SK-N-SH treated with all-trans-retinoic acid at 6 μM for 48 hours (cell line): ENCODE results near the gene ENTPD2.

Experiments
- ATAC-seq: fragments of 200-7000 bp; cut with Tn5 transposase; 3 replicates; pipeline ENCODE4 v1.9.1; 2020; ENCODE audit warnings: mild to moderate bottlenecking, moderate library complexity
- ARNTL ChIP-seq: fragments of 450-650 bp; formaldehyde crosslinking; IDR thresholded peaks from 2 replicates; pipeline ENCODE4 v1.5.0; 2020; ENCODE audit warnings: low read depth, mild to moderate bottlenecking, moderate library complexity, borderline replicate concordance
- BACH2 ChIP-seq: fragments of 250-450 bp; sonication (Bioruptor Pico); IDR thresholded peaks from 2 replicates; pipeline ENCODE4 v1.9.0; 2021; ENCODE audit warnings: mild to moderate bottlenecking, borderline replicate concordance
- CREB5 ChIP-seq: fragments of 250-450 bp; sonication (Bioruptor Pico); IDR thresholded peaks from 2 replicates; pipeline ENCODE4 v1.5.1; 2020; ENCODE audit warnings: low read depth, mild to moderate bottlenecking, moderate library complexity
- CSDC2 ChIP-seq: fragments of 250-450 bp; sonication (Bioruptor Pico); IDR thresholded peaks from 2 replicates; pipeline ENCODE4 v1.5.0; 2020; ENCODE audit warnings: mild to moderate bottlenecking, moderate library complexity
- CSRNP3 ChIP-seq: fragments of 250-450 bp; sonication (Bioruptor Pico); IDR thresholded peaks from 2 replicates; pipeline ENCODE4 v1.5.1; 2021; ENCODE audit warnings: mild to moderate bottlenecking, moderate library complexity
- ESRRG ChIP-seq: fragments of 250-450 bp; sonication (Bioruptor Pico); IDR thresholded peaks from 2 replicates; pipeline ENCODE4 v1.6.1; 2021; ENCODE audit warnings: mild to moderate bottlenecking
- GLIS3 ChIP-seq: fragments of 250-450 bp; sonication (Bioruptor Pico); IDR thresholded peaks from 2 replicates; pipeline ENCODE4 v1.5.0; 2020; ENCODE audit warnings: mild to moderate bottlenecking, moderate library complexity
- OSR1 ChIP-seq: fragments of 250-450 bp; sonication (Bioruptor Pico); IDR thresholded peaks from 2 replicates; pipeline ENCODE4 v1.8.0; 2022; ENCODE audit warnings: moderate library complexity, mild to moderate bottlenecking, inconsistent platforms
- PPARA ChIP-seq: fragments of 250-450 bp; sonication (Bioruptor Pico); IDR thresholded peaks from 2 replicates; pipeline ENCODE4 v1.5.0; 2020; ENCODE audit warnings: mild to moderate bottlenecking, borderline replicate concordance
- RARB ChIP-seq: fragments of 250-450 bp; sonication (Bioruptor Pico); IDR thresholded peaks from 2 replicates; pipeline ENCODE4 v1.8.0; 2021; ENCODE audit warnings: mild to moderate bottlenecking, moderate library complexity
- TCF4 ChIP-seq: fragments of 250-450 bp; sonication (Bioruptor Pico); IDR thresholded peaks from 2 replicates; pipeline ENCODE4 v1.8.0; 2021; ENCODE audit warnings: mild to moderate bottlenecking, moderate library complexity, borderline replicate concordance
- TSHZ2 ChIP-seq: fragments of 250-450 bp; sonication (Bioruptor Pico); IDR thresholded peaks from 2 replicates; pipeline ENCODE4 v1.5.0; 2020; ENCODE audit warnings: mild to moderate bottlenecking, moderate library complexity
- ZC3H10 ChIP-seq: fragments of 250-450 bp; sonication (Bioruptor Pico); IDR thresholded peaks from 2 replicates; pipeline ENCODE4 v1.5.1; 2021; ENCODE audit warnings: mild to moderate bottlenecking, moderate library complexity
- ZFP3 ChIP-seq: fragments of 250-450 bp; sonication (Bioruptor Pico); IDR thresholded peaks from 2 replicates; pipeline ENCODE4 v1.5.0; 2020; ENCODE audit warnings: mild to moderate bottlenecking, moderate library complexity
- ZNF70 ChIP-seq: fragments of 450-650 bp; formaldehyde crosslinking; IDR thresholded peaks from 2 replicates; pipeline ENCODE4 v1.5.0; 2020; ENCODE audit warnings: mild to moderate bottlenecking, moderate library complexity
- ZNF8 ChIP-seq: fragments of 450-650 bp; formaldehyde crosslinking; IDR thresholded peaks from 2 replicates; pipeline ENCODE4 v1.5.0; 2020; ENCODE audit warnings: mild to moderate bottlenecking, moderate library complexity
- TF ChIP-seq, protein P1 (sequence below): fragments of 250-450 bp; sonication (Bioruptor Pico); IDR thresholded peaks from 2 replicates; pipeline ENCODE4 v1.8.0; 2021; ENCODE audit warnings: low read depth, mild to moderate bottlenecking, moderate library complexity, borderline replicate concordance

The ENTPD2 gene

DNA sequence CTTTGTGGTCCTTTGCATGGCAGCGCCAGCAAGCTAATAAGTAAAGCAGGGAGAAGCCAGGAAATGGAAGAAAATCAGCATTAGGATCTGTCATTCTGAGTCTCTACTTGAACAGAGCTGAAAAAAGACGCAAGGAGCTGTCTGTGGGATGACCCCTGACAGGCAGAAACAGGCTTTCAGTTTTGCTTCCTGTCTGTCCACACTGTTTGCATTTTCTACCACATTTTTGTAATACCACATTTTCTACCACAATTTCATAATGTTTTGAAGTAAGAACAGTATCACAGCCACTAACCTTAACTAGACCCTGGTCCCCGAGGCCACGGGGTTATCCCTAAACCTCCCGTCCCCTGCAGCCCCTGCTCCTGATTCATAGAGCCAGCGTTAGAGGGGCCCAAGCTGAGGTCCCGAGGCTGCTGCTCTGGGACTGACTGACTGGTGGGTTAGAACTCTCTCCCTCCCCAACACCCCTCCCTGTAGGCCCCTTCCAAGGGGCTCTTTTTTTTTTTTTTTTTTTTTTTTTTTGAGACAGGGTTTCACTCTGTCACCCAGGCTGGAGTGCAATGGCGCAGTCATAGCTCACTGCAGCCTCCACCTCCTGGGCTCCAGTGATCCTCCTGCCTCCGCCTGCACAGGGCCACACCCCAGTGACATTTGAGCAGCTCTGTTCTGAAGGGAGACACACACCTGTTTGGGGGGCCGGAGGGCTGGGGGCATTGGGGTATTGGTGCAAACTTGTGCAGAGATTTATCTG, 53.5 kb downstream of the ENTPD2 start:
- TF ChIP-seq CREB5 (CRISPR knock-in tag) (no peak), ZFP3 (CRISPR knock-in tag) (no peak), ESRRG (CRISPR knock-in tag) (no peak), OSR1 (no peak), CSRNP3 (CRISPR knock-in tag) (no peak), GLIS3 (no peak), TSHZ2 (CRISPR knock-in tag) (no peak), ARNTL (CRISPR knock-in tag) (no peak), TCF4 (CRISPR knock-in tag) (no peak), CSDC2 (CRISPR knock-in tag) (no peak), BACH2 (no peak), ZNF70 (CRISPR knock-in tag) (no peak), RARB (CRISPR knock-in tag) (no peak), ZC3H10 (CRISPR knock-in tag) (no peak), ZNF8 (CRISPR knock-in tag) (no peak), PPARA (no peak)
- TF ChIP-seq, protein P1, sequence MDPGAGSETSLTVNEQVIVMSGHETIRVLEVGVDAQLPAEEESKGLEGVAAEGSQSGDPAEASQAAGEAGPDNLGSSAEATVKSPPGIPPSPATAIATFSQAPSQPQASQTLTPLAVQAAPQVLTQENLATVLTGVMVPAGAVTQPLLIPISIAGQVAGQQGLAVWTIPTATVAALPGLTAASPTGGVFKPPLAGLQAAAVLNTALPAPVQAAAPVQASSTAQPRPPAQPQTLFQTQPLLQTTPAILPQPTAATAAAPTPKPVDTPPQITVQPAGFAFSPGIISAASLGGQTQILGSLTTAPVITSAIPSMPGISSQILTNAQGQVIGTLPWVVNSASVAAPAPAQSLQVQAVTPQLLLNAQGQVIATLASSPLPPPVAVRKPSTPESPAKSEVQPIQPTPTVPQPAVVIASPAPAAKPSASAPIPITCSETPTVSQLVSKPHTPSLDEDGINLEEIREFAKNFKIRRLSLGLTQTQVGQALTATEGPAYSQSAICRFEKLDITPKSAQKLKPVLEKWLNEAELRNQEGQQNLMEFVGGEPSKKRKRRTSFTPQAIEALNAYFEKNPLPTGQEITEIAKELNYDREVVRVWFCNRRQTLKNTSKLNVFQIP, result no peak
- peak; percentile 4; the same call in 1 of the 3 replicates for ATAC-seq
